Measurements from ENCODE around the gene RIMS4.
"Not testable (repeated sequence)": the region's sequence is repeated elsewhere in the genome, so short reads cannot be mapped to it uniquely, and the experiment has no call there.

Gene RIMS4

GRCh38 chr20:44829688-44830087 lies 19.3 kb upstream of the RIMS4 start:
- DNase-seq: no peak

GRCh38 chr20:44828640-44829039 lies 18.3 kb upstream of the RIMS4 start:
- no peak for DNase-seq

- no peak for DNase-seq
Measured at GRCh38 chr20:44827401-44827800, 17.1 kb upstream of the RIMS4 start.

GRCh38 chr20:44821576-44821975 lies 11.2 kb upstream of the RIMS4 start:
- not testable (repeated sequence) for DNase-seq

GRCh38 chr20:44819936-44820335 lies 9.6 kb upstream of the RIMS4 start:
- DNase-seq: no peak

GRCh38 chr20:44817143-44817910 lies 7.0 kb upstream of the RIMS4 start:
- no peak for DNase-seq

- DNase-seq: no peak
Measured at GRCh38 chr20:44814937-44815336, 4.6 kb upstream of the RIMS4 start.

GRCh38 chr20:44811150-44811685 lies 872 bp upstream of the RIMS4 start:
- no peak for DNase-seq

GRCh38 chr20:44810061-44810390 lies 320 bp downstream of the RIMS4 start:
- no peak for DNase-seq

GRCh38 chr20:44809380-44810060 lies 826 bp downstream of the RIMS4 start:
- DNase-seq: no peak

- no peak for DNase-seq
Measured at GRCh38 chr20:44807684-44808056, 2.7 kb downstream of the RIMS4 start.

- DNase-seq: no peak
Measured at GRCh38 chr20:44807051-44807683, 3.2 kb downstream of the RIMS4 start.

- DNase-seq: no peak
Measured at GRCh38 chr20:44805979-44806620, 4.2 kb downstream of the RIMS4 start.

- no peak for DNase-seq
Measured at GRCh38 chr20:44805335-44805978, 4.9 kb downstream of the RIMS4 start.

- no peak for DNase-seq
Measured at GRCh38 chr20:44803383-44803941, 6.9 kb downstream of the RIMS4 start.

- DNase-seq: no peak
Measured at GRCh38 chr20:44802702-44803101, 7.6 kb downstream of the RIMS4 start.

- peak; percentile 14 for DNase-seq
Measured at GRCh38 chr20:44800391-44801046, 9.8 kb downstream of the RIMS4 start.

GRCh38 chr20:44799691-44800090 lies 10.7 kb downstream of the RIMS4 start:
- DNase-seq: no peak

- DNase-seq: no peak
Measured at GRCh38 chr20:44796758-44797457, 13.4 kb downstream of the RIMS4 start.

GRCh38 chr20:44796311-44796710 lies 14.0 kb downstream of the RIMS4 start:
- DNase-seq: no peak

- DNase-seq: no peak
Measured at GRCh38 chr20:44795836-44796235, 14.5 kb downstream of the RIMS4 start.
